Measurements from ENCODE around the gene FAM8A1.
"Not testable (repeated sequence)": the region's sequence is repeated elsewhere in the genome, so short reads cannot be mapped to it uniquely, and the experiment has no call there.

The FAM8A1 gene

GRCh38 chr6:17574866-17575560, 25.1 kb upstream of the FAM8A1 start:
- CTCF ChIA-PET = no interaction called here
- no peak for TF ChIP-seq CTCF (IDR thresholded peaks at IDR 0.05; ENCODE audit: control extremely low read depth, extremely low read depth, low read depth, missing control alignments)
- POLR2A ChIA-PET = no interaction called here
- DNase-seq (ENCODE audit: extremely low spot score) = no peak

GRCh38 chr6:17577059-17577458, 23.0 kb upstream of the FAM8A1 start:
- CTCF ChIA-PET = interaction anchor here (0.9 kb wide), 1 partner anchor 13 kb away, joined by 3 read pairs; no protein-coding TSS in a partner anchor
- POLR2A ChIA-PET = no interaction called here
- TF ChIP-seq CTCF (IDR thresholded peaks at IDR 0.05; ENCODE audit: control extremely low read depth, extremely low read depth, low read depth, missing control alignments) = no peak
- no peak for DNase-seq (ENCODE audit: extremely low spot score)

GRCh38 chr6:17580518-17581048, 19.5 kb upstream of the FAM8A1 start:
- ChIA-PET POLR2A (no interaction called here), CTCF (interaction anchor here (1.6 to 2.2 kb wide), 4 partner anchors 10 to 424 kb away, joined by 4 to 7 read pairs (median 6); no protein-coding TSS in a partner anchor)
- TF ChIP-seq CTCF (IDR thresholded peaks at IDR 0.05; ENCODE audit: control extremely low read depth, extremely low read depth, low read depth, missing control alignments) = no peak
- peak; percentile 37 for DNase-seq (ENCODE audit: extremely low spot score)

GRCh38 chr6:17581282-17581681, 18.8 kb upstream of the FAM8A1 start:
- DNase-seq (ENCODE audit: extremely low spot score) = not testable (repeated sequence)

GRCh38 chr6:17583811-17584210, 16.3 kb upstream of the FAM8A1 start:
- ChIA-PET POLR2A (no interaction called here), CTCF (interaction anchor here (0.5 to 3.2 kb wide), 21 partner anchors 12 to 434 kb away, joined by 3 to 34 read pairs (median 4); partner anchors contain the start of gene FAM8A1)
- no peak for DNase-seq (ENCODE audit: extremely low spot score)
- no peak for TF ChIP-seq CTCF (IDR thresholded peaks at IDR 0.05; ENCODE audit: control extremely low read depth, extremely low read depth, low read depth, missing control alignments)

More at GRCh38 chr6:17581282-17581681, 18.8 kb upstream of the FAM8A1 start:
- POLR2A ChIA-PET = not testable (repeated sequence)
- CTCF ChIA-PET = interaction anchor here (1.6 to 2.2 kb wide), 4 partner anchors 9 to 425 kb away, joined by 4 to 7 read pairs (median 6); no protein-coding TSS in a partner anchor

- POLR2A ChIA-PET = interaction anchor here (0.6 kb wide), 1 partner anchor 16 kb away, joined by 4 read pairs; the partner anchor contains the start of gene FAM8A1
- peak; percentile 72 for TF ChIP-seq CTCF (IDR thresholded peaks at IDR 0.05; ENCODE audit: control extremely low read depth, extremely low read depth, low read depth, missing control alignments)
- CTCF ChIA-PET = interaction anchor here (0.5 to 3.2 kb wide), 22 partner anchors 12 to 434 kb away, joined by 3 to 34 read pairs (median 4); partner anchors contain the start of gene FAM8A1
- DNase-seq (ENCODE audit: extremely low spot score) = peak; percentile 59
These were observed 15.8 kb upstream of the FAM8A1 start for GRCh38 chr6:17584241-17584803.

Data from GM10248 (cell line).